B cell (primary cell): ENCODE measurements around the gene BACH2. TPM values are rescaled to one million over a fixed set of nuclear protein-coding genes. Genes with fewer than 3 reads are reported as not detected.

Source experiments
- ATAC-seq: fragments of 200-7000 bp; cut with Tn5 transposase; one replicate; pipeline ENCODE4 v1.10.0; 2021; ENCODE audit warnings: low read depth, mild to moderate bottlenecking, moderate number of reproducible peaks, moderate library complexity
- CTCF ChIA-PET: fragments of 350-600 bp; sonication (Branson Sonifier 250); formaldehyde crosslinking; loops from one replicate; lab custom pipeline; 2021; ENCODE audit warnings: antibody characterized with exemption, inconsistent platforms; lab: Charles Lee
- POLR2A ChIA-PET: fragments of 350-600 bp; sonication (Branson Sonifier 250); formaldehyde crosslinking; loops from one replicate; lab custom pipeline; 2021; ENCODE audit warnings: antibody characterized with exemption; lab: Charles Lee
- DNase-seq: peaks from one replicate; pipeline ENCODE4 v3.0.0; 2013
- H2AFZ ChIP-seq: 2 replicates; pipeline ENCODE4 v1.6.1; 2012; ENCODE audit warnings: mild to moderate bottlenecking, low read depth, low read length; ENCODE audit not compliant: insufficient read depth, poor library complexity, severe bottlenecking
- H3K27ac ChIP-seq, 2 donors: 1 replicate in 1 of 2; 2 replicates in 1 of 2; pipeline ENCODE4 v1.5.1; 2012 to 2013; ENCODE audit warnings: low read length in 2 of 2, mild to moderate bottlenecking in 2 of 2, moderate library complexity in 1 of 2
- H3K27me3 ChIP-seq, 4 experiments: fragments of 200-600 bp in 1 of 4; sonication (generic) in 1 of 4; replicated peaks in 1 of 4; 1 replicate in 2 of 4; 2 replicates in 2 of 4; pipeline versions ENCODE4 v1.6.1 to v1.7.0; 2013 to 2016; ENCODE audit warnings: low read length in 3 of 4, mild to moderate bottlenecking in 2 of 4, mixed read lengths in 1 of 4, moderate library complexity in 1 of 4; ENCODE audit not compliant: insufficient read depth in 4 of 4, control insufficient read depth in 3 of 4; ENCODE audit errors: control extremely low read depth in 1 of 4
- H3K36me3 ChIP-seq, 2 experiments: replicated peaks in 1 of 2; 1 replicate in 1 of 2; 2 replicates in 1 of 2; pipeline versions ENCODE4 v1.6.1 to v1.7.1; 2013; ENCODE audit warnings: low read length in 1 of 2; ENCODE audit not compliant: insufficient read depth in 2 of 2, control insufficient read depth in 1 of 2; ENCODE audit errors: control extremely low read depth in 1 of 2, extremely low read depth in 1 of 2
- H3K4me1 ChIP-seq, 2 donors: fragments of 200-600 bp in 1 of 2; sonication (generic) in 1 of 2; 1 replicate in 1 of 2; 2 replicates in 1 of 2; pipeline versions ENCODE4 v1.5.1 to v1.6.1; 2013 to 2017; ENCODE audit warnings: low read length in 2 of 2; ENCODE audit not compliant: control insufficient read depth in 2 of 2, insufficient read depth in 2 of 2
- H3K4me2 ChIP-seq: replicated peaks from 2 replicates; pipeline ENCODE3; 2012; ENCODE audit warnings: mild to moderate bottlenecking, low read depth, low read length; ENCODE audit not compliant: poor library complexity, severe bottlenecking
- H3K4me3 ChIP-seq, 5 experiments: fragments of 200-600 bp in 1 of 5; sonication (generic) in 1 of 5; 1 replicate in 3 of 5; 2 replicates in 2 of 5; pipeline versions ENCODE4 v1.5.1 to v1.7.0; 2011 to 2016; ENCODE audit warnings: low read length in 4 of 5, mild to moderate bottlenecking in 4 of 5, low read depth in 2 of 5, control low read depth in 1 of 5, moderate library complexity in 1 of 5; ENCODE audit not compliant: insufficient read depth in 1 of 5; ENCODE audit errors: control extremely low read depth in 1 of 5, extremely low read depth in 1 of 5
- H3K79me2 ChIP-seq: fragments of 200-600 bp; sonication (generic); one replicate; pipeline ENCODE4 v1.6.0; 2016; ENCODE audit warnings: low read length; ENCODE audit not compliant: control insufficient read depth, insufficient read depth
- H3K9ac ChIP-seq: fragments of 200-600 bp; sonication (generic); 2 replicates; pipeline ENCODE4 v1.6.1; 2017; ENCODE audit warnings: mild to moderate bottlenecking, low read length, moderate library complexity
- H3K9me3 ChIP-seq, 3 donors: one replicate each; pipeline versions ENCODE4 v1.6.1 to v1.7.1; 2013; ENCODE audit warnings: low read length in 2 of 3; ENCODE audit not compliant: control insufficient read depth in 2 of 3, insufficient read depth in 1 of 3; ENCODE audit errors: control extremely low read depth in 1 of 3
- H4K20me1 ChIP-seq: 2 replicates; pipeline ENCODE4 v1.6.0; 2012; ENCODE audit warnings: mild to moderate bottlenecking, low read length; ENCODE audit not compliant: insufficient read depth, control insufficient read depth, poor library complexity, severe bottlenecking
- H3K27ac Mint-ChIP-seq: one replicate; pipeline ENCODE4 v1.8.0; 2021; ENCODE audit warnings: mixed read lengths
- H3K27me3 Mint-ChIP-seq: one replicate; pipeline ENCODE4 v1.8.0; 2021; ENCODE audit warnings: mixed read lengths
- H3K4me1 Mint-ChIP-seq: one replicate; pipeline ENCODE4 v1.8.0; 2021; ENCODE audit warnings: mixed read lengths
- H3K4me3 Mint-ChIP-seq: one replicate; pipeline ENCODE4 v1.8.0; 2021; ENCODE audit warnings: mixed read lengths
- H3K9me3 Mint-ChIP-seq: one replicate; pipeline ENCODE4 v1.8.0; 2022; ENCODE audit warnings: mixed read lengths; ENCODE audit not compliant: insufficient read depth
- CTCF ChIP-seq: fragments of 200-600 bp; IDR thresholded peaks from one replicate; pipeline ENCODE4 v1.8.0; 2022; ENCODE audit warnings: antibody characterized with exemption, mild to moderate bottlenecking
- EZH2 ChIP-seq: IDR thresholded peaks from 2 replicates; pipeline ENCODE4 v1.6.1; 2012; ENCODE audit warnings: borderline replicate concordance, low read depth, mild to moderate bottlenecking, moderate library complexity, low read length; ENCODE audit not compliant: insufficient read depth, poor library complexity, severe bottlenecking
- WGBS: methylation state at CpG from one replicate; pipeline ENCODE4 v1.1.5; 2013; ENCODE audit warnings: missing lambda C conversion rate; ENCODE audit not compliant: insufficient coverage; 5-methylcytosine and 5-hydroxymethylcytosine counted together
- intact Hi-C: fragments of 100-400 bp; cut with micrococcal nuclease; formaldehyde crosslinking; loops from one replicate; pipeline ENCODE4 v1.10.0; 2022
- polyA plus RNA-seq: library from polyadenylated mRNA; depleted of rRNA; stranded (reverse); fragments of >200 nt; gene quantifications from 2 replicates; pipeline ENCODE4 v1.2.3, GENCODE V29; 2012
- total RNA-seq, 2 donors: library from RNA; stranded (reverse); fragments of 120-200 nt in 1 of 2; gene quantifications; 1 replicate in 1 of 2; 2 replicates in 1 of 2; pipeline versions ENCODE4 v1.2.3 to v1.2.4, GENCODE V29; 2013 to 2022

Gene BACH2
- total and polyA plus RNA-seq, 2 donors (not counting 1 experiment from before 2014, with no cell fraction given) = 41.1 to 235 TPM

- Histone ChIP-seq H3K4me2 (no peak overlapping the region), H4K20me1 (peaks cover 78% of the 10 kb centered on the region), H3K79me2 (peaks cover 3% of the 10 kb centered on the region), H2AFZ (no peak overlapping the region), H3K27ac (no peak overlapping the region), H3K4me3 (no peak overlapping the region), H3K9ac (no peak overlapping the region), H3K9me3 (no peaks in the 10 kb centered on the region), H3K36me3 (peaks cover 7 to 73% of the 10 kb centered on the region in 2 experiments), H3K4me1 (peaks cover 0 to under 1% of the 10 kb centered on the region in 2 donors), H3K27me3 (no peaks in the 10 kb centered on the region)
- DNase-seq (no peak), ATAC-seq (no peak)
- ChIA-PET POLR2A (no interaction called here), CTCF (interaction anchor here (1.3 kb wide), 1 partner anchor 544 kb away, joined by 5 read pairs; no protein-coding TSS in a partner anchor)
- WGBS = 95% methylated on average over 3 of the region's 19 CpGs
- Mint-ChIP-seq H3K27me3 (no peaks in the 10 kb centered on the region), H3K9me3 (no peaks in the 10 kb centered on the region), H3K27ac (no peak overlapping the region), H3K4me1 (peaks cover under 1% of the 10 kb centered on the region), H3K4me3 (no peak overlapping the region)
- no peak for TF ChIP-seq CTCF
- no peak for TF ChIP-seq EZH2
- intact Hi-C loops = no loop called here
Observed at GRCh38 chr6:89934685-89935366, 361.8 kb downstream of the BACH2 start.

- Mint-ChIP-seq H3K27me3 (no peaks in the 10 kb centered on the region), H3K27ac (no peak overlapping the region), H3K4me1 (peaks cover 14% of the 10 kb centered on the region), H3K4me3 (no peak overlapping the region), H3K9me3 (no peaks in the 10 kb centered on the region)
- H3K4me1 ChIP-seq = peaks cover 0 to 3% of the 10 kb centered on the region in 2 donors
- H3K27me3 ChIP-seq = no peaks in the 10 kb centered on the region
- no peak overlapping the region for H3K9ac ChIP-seq
- ATAC-seq (no peak), DNase-seq (no peak)
- H2AFZ ChIP-seq = no peak overlapping the region
- no peak overlapping the region for H3K4me2 ChIP-seq
- H4K20me1 ChIP-seq = peaks cover 63% of the 10 kb centered on the region
- ChIA-PET CTCF (no interaction called here), POLR2A (no interaction called here)
- intact Hi-C loops = no loop called here
- H3K4me3 ChIP-seq = no peak overlapping the region
- H3K9me3 ChIP-seq = no peaks in the 10 kb centered on the region
- H3K36me3 ChIP-seq = peaks cover 7 to 81% of the 10 kb centered on the region in 2 experiments
- peaks cover 3% of the 10 kb centered on the region for H3K79me2 ChIP-seq
- WGBS = 98% methylated on average over 21 of the region's 22 CpGs
- H3K27ac ChIP-seq = no peak overlapping the region
- TF ChIP-seq EZH2 (no peak), CTCF (no peak)
Observed at GRCh38 chr6:89932245-89932802, 364.3 kb downstream of the BACH2 start.
